GM12892 (cell line): ENCODE results near the gene INS.
"Not testable (repeated sequence)": the region's sequence is repeated elsewhere in the genome, so short reads cannot be mapped to it uniquely, and the experiment has no call there.

Source experiments
- POLR2A ChIP-seq: IDR thresholded peaks from 2 replicates; pipeline ENCODE4 v1.6.1; 2011; ENCODE audit warnings: low read depth, low read length, control low read depth
- POLR2AphosphoS5 ChIP-seq: IDR thresholded peaks from 2 replicates; pipeline ENCODE4 v1.6.1; 2011; ENCODE audit warnings: low read depth, low read length, control low read depth
- TAF1 ChIP-seq: IDR thresholded peaks from 2 replicates; pipeline ENCODE4 v1.6.1; 2011; ENCODE audit warnings: low read depth, mild to moderate bottlenecking, control low read depth, low read length, borderline replicate concordance

GRCh38 chr11:2124736-2125484, 36.1 kb downstream of the INS start:
- not testable (repeated sequence) for TF ChIP-seq TAF1, POLR2AphosphoS5, POLR2A
